Measurements from ENCODE around the gene IMP4. TPM values are rescaled to one million over a fixed set of nuclear protein-coding genes. Genes with fewer than 3 reads are reported as not detected.

The IMP4 gene
- polyA plus RNA-seq, 12 donors = 34.0 to 60.2 (median 38.5) TPM; not detected in 1

- DNase-seq = no peak
Observed at GRCh38 chr2:130391872-130392670, 49.4 kb downstream of the IMP4 start.

GRCh38 chr2:130393318-130393910 lies 50.7 kb downstream of the IMP4 start:
- no peak for DNase-seq

Other genes starting within 250 kb of the IMP4 start
- under 1 TPM in 5 of 12 donors, not detected in 7; 0.06 to 0.30 (median 0.11) TPM for gene POTEF, start 213.7 kb upstream of the IMP4 start, polyA plus RNA-seq (ENCODE audit: insufficient read length in 12 of 12)
- gene CCDC74B, start 197.8 kb upstream of the IMP4 start, polyA plus RNA-seq (ENCODE audit: insufficient read length in 12 of 12) = 1 to 10 TPM in 6 of 12 donors, under 1 TPM in 4, not detected in 2; 0.45 to 5.2 (median 1.2) TPM
- 10 to 100 TPM in 11 of 12 donors, not detected in 1; 34.4 to 63.5 (median 36.8) TPM for gene SMPD4, start 161.3 kb upstream of the IMP4 start, polyA plus RNA-seq (ENCODE audit: insufficient read length in 12 of 12)
- 100 to 1,000 TPM in 4 of 12 donors, 10 to 100 TPM in 7, not detected in 1; 61.5 to 155 (median 94.9) TPM for gene MZT2B, start 160.6 kb upstream of the IMP4 start, polyA plus RNA-seq (ENCODE audit: insufficient read length in 12 of 12)
- gene TUBA3E, start 144.5 kb upstream of the IMP4 start, polyA plus RNA-seq (ENCODE audit: insufficient read length in 12 of 12) = under 1 TPM in 1 of 12 donors, not detected in 11; 0.25 TPM
- gene PTPN18, start 13.2 kb downstream of the IMP4 start, polyA plus RNA-seq (ENCODE audit: insufficient read length in 12 of 12) = 10 to 100 TPM in 11 of 12 donors, not detected in 1; 15.4 to 41.5 (median 18.8) TPM
- 10 to 100 TPM in 1 of 12 donors, under 1 TPM in 8, not detected in 3; 0.04 to 59.2 (median 0.06) TPM for gene POTEI, start 166.4 kb downstream of the IMP4 start, polyA plus RNA-seq (ENCODE audit: insufficient read length in 12 of 12)
- gene CFC1B, start 178.3 kb downstream of the IMP4 start, polyA plus RNA-seq (ENCODE audit: insufficient read length in 12 of 12) = not detected